ENCODE data around the gene TENM4.
A peak's percentile ranks its signal among the peaks of the same experiment; 100 is the strongest.
"Not testable (repeated sequence)": the region's sequence is repeated elsewhere in the genome, so short reads cannot be mapped to it uniquely, and the experiment has no call there.

TENM4 gene

GRCh38 chr11:79237703-79238102 lies 203.1 kb downstream of the TENM4 start:
- peak; percentile 74 for DNase-seq

GRCh38 chr11:79237091-79237490 lies 203.7 kb downstream of the TENM4 start:
- DNase-seq, result no peak

- DNase-seq, result peak; percentile 72
Measured at GRCh38 chr11:79236541-79236971, 204.3 kb downstream of the TENM4 start.

- no peak for DNase-seq
Measured at GRCh38 chr11:79235696-79236095, 205.1 kb downstream of the TENM4 start.

- DNase-seq, result no peak
Measured at GRCh38 chr11:79232346-79232745, 208.5 kb downstream of the TENM4 start.

GRCh38 chr11:79229047-79229446 lies 211.8 kb downstream of the TENM4 start:
- DNase-seq, result no peak

- DNase-seq, result no peak
Measured at GRCh38 chr11:79227767-79228755, 212.8 kb downstream of the TENM4 start.

- DNase-seq, result no peak
Measured at GRCh38 chr11:79227308-79227707, 213.5 kb downstream of the TENM4 start.

- no peak for DNase-seq
Measured at GRCh38 chr11:79226126-79226525, 214.7 kb downstream of the TENM4 start.

GRCh38 chr11:79222163-79222562 lies 218.7 kb downstream of the TENM4 start:
- not testable (repeated sequence) for DNase-seq

GRCh38 chr11:79221444-79222130 lies 219.2 kb downstream of the TENM4 start:
- DNase-seq, result peak; percentile 42

GRCh38 chr11:79220171-79220570 lies 220.7 kb downstream of the TENM4 start:
- DNase-seq, result no peak

GRCh38 chr11:79219186-79220045 lies 221.4 kb downstream of the TENM4 start:
- no peak for DNase-seq

GRCh38 chr11:79212741-79213190 lies 228.1 kb downstream of the TENM4 start:
- no peak for DNase-seq

- DNase-seq, result no peak
Measured at GRCh38 chr11:79209540-79210266, 231.1 kb downstream of the TENM4 start.

- no peak for DNase-seq
Measured at GRCh38 chr11:79208126-79208525, 232.7 kb downstream of the TENM4 start.

GRCh38 chr11:79206951-79207350 lies 233.9 kb downstream of the TENM4 start:
- no peak for DNase-seq

GRCh38 chr11:79205786-79206185 lies 235.0 kb downstream of the TENM4 start:
- no peak for DNase-seq

- DNase-seq, result no peak
Measured at GRCh38 chr11:79201677-79202347, 239.0 kb downstream of the TENM4 start.

- no peak for DNase-seq
Measured at GRCh38 chr11:79200398-79201070, 240.3 kb downstream of the TENM4 start.

All from right hindlimb (tissue), 1 donor.